GM12878 (cell line): ENCODE data around the gene UQCC2.

Source experiments
- CHD4 ChIP-seq: fragments of 200-600 bp; sonication (generic); IDR thresholded peaks from 2 replicates; pipeline ENCODE4 v1.6.1; 2016; ENCODE audit warnings: mild to moderate bottlenecking
- CREB1 ChIP-seq: IDR thresholded peaks from 2 replicates; pipeline ENCODE4 v1.6.1; 2012; ENCODE audit warnings: low read depth, mild to moderate bottlenecking, inconsistent platforms
- CREM ChIP-seq: IDR thresholded peaks from 2 replicates; pipeline ENCODE4 v1.6.1; 2014; ENCODE audit warnings: antibody characterized with exemption, low read depth
- HDGF ChIP-seq: fragments of 450-650 bp; IDR thresholded peaks from 2 replicates; pipeline ENCODE4 v1.6.1; 2016; ENCODE audit warnings: antibody characterized with exemption
- JUND ChIP-seq: IDR thresholded peaks from 2 replicates; pipeline ENCODE4 v1.6.1; 2012; ENCODE audit warnings: low read depth, mild to moderate bottlenecking, low read length, improper control_type of control experiment, moderate library complexity
- LARP7 ChIP-seq: fragments of 450-650 bp; IDR thresholded peaks from 2 replicates; pipeline ENCODE4 v1.6.1; 2017; ENCODE audit warnings: mild to moderate bottlenecking
- POLR2A ChIP-seq: IDR thresholded peaks from 2 replicates; pipeline ENCODE4 v1.6.1; 2011; ENCODE audit warnings: low read depth, mild to moderate bottlenecking, low read length
- RFX5 ChIP-seq: IDR thresholded peaks from 2 replicates; pipeline ENCODE4 v1.6.1; 2011; ENCODE audit warnings: low read depth, low read length, improper control_type of control experiment
- SIN3A ChIP-seq: IDR thresholded peaks from 2 replicates; pipeline ENCODE4 v1.6.1; 2012; ENCODE audit warnings: low read depth, low read length, improper control_type of control experiment
- SMC3 ChIP-seq: IDR thresholded peaks from 2 replicates; pipeline ENCODE4 v1.6.1; 2011; ENCODE audit warnings: low read length, improper control_type of control experiment, borderline replicate concordance
- TARDBP ChIP-seq: IDR thresholded peaks from 2 replicates; pipeline ENCODE4 v1.6.1; 2016; ENCODE audit warnings: borderline replicate concordance
- TF ChIP-seq, protein P1 (sequence below), 3 experiments: IDR thresholded peaks in 2 of 3; conservative IDR thresholded peaks in 1 of 3; 2 replicates each; pipeline ENCODE4 v1.5.1; 2011; ENCODE audit warnings: low read depth in 3 of 3, low read length in 3 of 3, mild to moderate bottlenecking in 3 of 3, control low read depth in 2 of 3, moderate library complexity in 2 of 3, inconsistent platforms in 1 of 3, mixed read lengths in 1 of 3; ENCODE audit not compliant: control insufficient read depth in 2 of 3, insufficient read depth in 1 of 3; ENCODE audit errors: extremely low read depth in 1 of 3

DNA sequence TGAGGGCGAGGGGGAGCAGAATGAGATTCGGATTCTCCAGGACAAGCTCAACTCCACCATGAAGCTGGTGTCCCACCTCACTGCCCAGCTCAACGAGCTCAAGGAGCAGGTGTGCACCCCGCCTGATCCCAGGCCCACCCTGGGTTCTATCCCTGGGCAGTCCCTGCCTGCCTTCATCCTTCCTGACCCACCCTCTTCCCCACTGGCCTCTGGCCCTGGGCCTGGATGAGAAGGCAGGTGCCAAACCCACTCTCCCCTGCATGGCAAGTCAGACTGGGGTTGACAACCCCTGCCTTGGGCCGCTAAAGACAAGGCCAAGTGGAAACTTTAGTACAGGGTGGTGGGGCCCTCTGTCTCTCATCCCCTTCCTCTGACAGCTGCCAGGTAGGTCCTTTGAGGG, 16.5 kb downstream of the UQCC2 start:
- TF ChIP-seq POLR2A: no peak
- no peak for TF ChIP-seq CREM
- TF ChIP-seq TARDBP: no peak
- TF ChIP-seq, protein P1, sequence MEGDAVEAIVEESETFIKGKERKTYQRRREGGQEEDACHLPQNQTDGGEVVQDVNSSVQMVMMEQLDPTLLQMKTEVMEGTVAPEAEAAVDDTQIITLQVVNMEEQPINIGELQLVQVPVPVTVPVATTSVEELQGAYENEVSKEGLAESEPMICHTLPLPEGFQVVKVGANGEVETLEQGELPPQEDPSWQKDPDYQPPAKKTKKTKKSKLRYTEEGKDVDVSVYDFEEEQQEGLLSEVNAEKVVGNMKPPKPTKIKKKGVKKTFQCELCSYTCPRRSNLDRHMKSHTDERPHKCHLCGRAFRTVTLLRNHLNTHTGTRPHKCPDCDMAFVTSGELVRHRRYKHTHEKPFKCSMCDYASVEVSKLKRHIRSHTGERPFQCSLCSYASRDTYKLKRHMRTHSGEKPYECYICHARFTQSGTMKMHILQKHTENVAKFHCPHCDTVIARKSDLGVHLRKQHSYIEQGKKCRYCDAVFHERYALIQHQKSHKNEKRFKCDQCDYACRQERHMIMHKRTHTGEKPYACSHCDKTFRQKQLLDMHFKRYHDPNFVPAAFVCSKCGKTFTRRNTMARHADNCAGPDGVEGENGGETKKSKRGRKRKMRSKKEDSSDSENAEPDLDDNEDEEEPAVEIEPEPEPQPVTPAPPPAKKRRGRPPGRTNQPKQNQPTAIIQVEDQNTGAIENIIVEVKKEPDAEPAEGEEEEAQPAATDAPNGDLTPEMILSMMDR (IDR thresholded peaks at IDR 0.05 in 2 of 3, conservative IDR thresholded peaks at IDR 0.05 in 1 of 3; ENCODE audit: control insufficient read depth in 2 of 3, extremely low read depth in 1 of 3, insufficient read depth in 1 of 3, low read depth in 3 of 3, low read length in 3 of 3): no peak
- no peak for TF ChIP-seq CHD4
- TF ChIP-seq LARP7: no peak
- TF ChIP-seq RFX5: no peak
- TF ChIP-seq SIN3A: no peak
- no peak for TF ChIP-seq CREB1
- TF ChIP-seq JUND: no peak
- no peak for TF ChIP-seq HDGF
- TF ChIP-seq SMC3: no peak
